GM12872 (cell line): Measurements from ENCODE around the gene DMGDH.

Source experiments
- CTCF ChIP-seq: IDR thresholded peaks from 3 replicates; pipeline ENCODE4 v1.5.1; 2011; ENCODE audit warnings: low read depth, mild to moderate bottlenecking, low read length, moderate library complexity; ENCODE audit not compliant: insufficient read depth

DMGDH gene

GRCh38 chr5:78985116-78985724 lies 84.3 kb downstream of the DMGDH start, which contains the start of gene ARSB:
TSS of gene ARSB (minus strand) at chr5:78985310. CDS start at chr5:78985248, 62 bp downstream.
- no peak for TF ChIP-seq CTCF

- TF ChIP-seq CTCF: peak; percentile 31; the same call in 1 of the 3 replicates
These were observed 84.9 kb downstream of the DMGDH start for GRCh38 chr5:78984439-78985115.

DNA sequence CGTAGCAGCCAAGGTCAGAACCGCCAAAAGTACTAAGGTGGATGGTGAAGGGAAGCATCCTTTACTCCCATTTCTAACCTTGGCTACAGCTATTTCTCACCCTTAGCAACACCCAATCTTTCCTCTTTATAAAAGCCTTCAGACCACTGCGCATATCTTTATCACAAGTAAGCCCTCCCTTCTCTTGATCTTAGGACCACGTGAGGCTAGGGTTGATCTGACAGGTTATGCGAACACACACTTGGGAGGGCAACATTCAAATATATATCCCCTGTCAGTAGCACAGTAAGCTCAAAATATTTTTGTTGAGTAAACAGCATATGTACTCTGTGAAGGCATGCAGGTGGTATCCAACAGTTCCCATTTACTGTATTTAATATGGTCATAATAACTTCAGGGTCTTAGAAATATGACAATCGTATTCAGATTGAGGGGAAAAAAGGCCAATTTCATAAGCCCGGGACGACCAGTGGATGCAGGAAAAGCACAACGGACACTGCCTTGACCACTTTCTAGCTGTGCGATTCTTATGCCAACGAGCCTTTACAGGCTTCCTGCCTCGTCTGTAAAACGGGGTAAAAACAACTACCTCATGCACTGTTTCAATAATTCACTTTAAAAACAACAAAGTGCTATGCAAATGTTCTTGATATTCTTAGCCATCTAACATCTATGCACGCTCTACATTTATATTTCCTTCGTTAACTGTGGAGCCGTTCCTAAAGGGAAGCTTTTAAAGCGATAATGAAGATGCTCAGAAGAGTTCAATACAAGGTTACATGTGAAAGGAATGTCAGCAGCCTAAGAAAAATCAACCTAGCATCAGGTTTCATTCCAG lies 85.7 kb downstream of the DMGDH start:
- TF ChIP-seq CTCF: no peak

- no peak for TF ChIP-seq CTCF
These were observed 89.6 kb downstream of the DMGDH start for GRCh38 chr5:78979909-78980308.

- TF ChIP-seq CTCF: no peak
These were observed 90.2 kb downstream of the DMGDH start for GRCh38 chr5:78979117-78979742.

DNA sequence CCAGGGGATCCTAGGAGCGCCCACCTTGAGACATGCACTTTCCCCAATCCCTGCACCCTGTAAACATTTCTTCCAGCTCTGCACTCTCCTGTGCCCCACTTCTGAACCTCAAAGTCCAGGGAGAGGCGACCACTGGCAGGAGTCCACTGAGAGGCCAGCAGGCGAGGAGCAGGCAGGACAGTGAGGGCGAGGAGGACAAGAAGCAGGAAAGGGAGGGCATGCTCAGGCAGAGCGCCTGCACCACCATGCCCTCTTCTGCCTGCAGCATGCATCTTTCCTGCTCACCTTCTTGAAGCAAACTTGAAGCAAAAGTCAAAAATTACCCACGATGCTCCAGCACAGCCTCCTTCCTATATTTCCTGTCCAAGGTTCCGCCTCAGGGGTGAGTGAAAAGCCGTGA lies 94.4 kb downstream of the DMGDH start:
- no peak for TF ChIP-seq CTCF

DNA sequence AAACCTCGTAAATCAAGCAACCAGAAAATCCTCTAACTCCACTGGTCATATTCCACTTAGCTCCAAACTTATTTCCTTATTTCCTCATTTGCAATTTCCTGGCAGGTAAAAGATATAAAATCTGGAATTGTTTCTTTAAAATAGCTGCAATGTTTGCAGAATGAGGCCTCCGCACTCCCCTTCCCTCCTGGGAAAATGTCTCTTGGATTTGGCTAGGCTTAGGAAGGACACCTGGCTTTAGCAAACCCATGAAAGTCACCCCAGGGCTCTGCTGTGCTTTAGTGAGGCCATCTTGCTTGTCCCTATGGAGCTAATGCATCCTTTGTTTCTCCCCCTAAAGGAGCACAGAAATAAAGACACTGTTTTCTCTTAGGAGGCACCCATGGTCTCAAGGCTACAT lies 94.9 kb downstream of the DMGDH start:
- TF ChIP-seq CTCF: no peak
